Measurements from ENCODE around the gene FHOD1.

The FHOD1 gene

DNA sequence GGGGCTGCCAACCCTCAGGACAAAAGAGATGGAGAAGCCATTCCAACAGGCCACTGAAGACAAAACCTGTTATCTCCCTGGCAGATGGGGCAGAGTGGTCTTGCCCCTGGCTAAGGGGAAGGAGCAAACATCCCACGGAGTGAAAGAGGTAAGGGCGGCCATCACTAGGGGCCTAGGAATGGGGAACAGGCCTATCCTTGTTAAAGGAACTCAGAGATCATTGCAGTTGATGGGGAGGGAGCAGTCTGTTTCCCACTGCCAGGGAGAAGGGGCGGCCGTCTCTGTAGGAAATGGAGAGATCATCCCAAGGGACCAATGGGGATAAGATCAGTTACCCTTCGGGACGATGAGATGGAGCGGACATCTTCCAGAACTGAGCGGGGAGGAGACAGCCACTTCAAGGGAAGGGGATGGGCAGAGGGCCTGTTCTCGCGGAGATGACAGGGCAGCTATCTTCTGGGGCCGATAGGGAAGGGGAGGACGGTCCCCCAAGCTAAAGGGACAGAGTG, 20.9 kb downstream of the FHOD1 start:
- TF ChIP-seq POLR2AphosphoS5 (IDR thresholded peaks at IDR 0.05; ENCODE audit: low read depth, low read length) (no peak), TAF1 (IDR thresholded peaks at IDR 0.05; ENCODE audit: borderline replicate concordance, insufficient read depth, low read length) (no peak), SIN3A (IDR thresholded peaks at IDR 0.05; ENCODE audit: borderline replicate concordance, insufficient read depth, low read length) (no peak), REST (IDR thresholded peaks at IDR 0.05; ENCODE audit: insufficient read depth in 1 of 2, low read depth in 2 of 2, low read length in 2 of 2) (no peak), FOXP2 (optimal IDR thresholded peaks at IDR 0.05; ENCODE audit: borderline replicate concordance, extremely low read depth, extremely low read length, insufficient read depth) (no peak)

GRCh38 chr16:67223992-67224391, 23.3 kb downstream of the FHOD1 start:
- no peak for TF ChIP-seq FOXP2 (optimal IDR thresholded peaks at IDR 0.05; ENCODE audit: borderline replicate concordance, extremely low read depth, extremely low read length, insufficient read depth)
- TF ChIP-seq REST (IDR thresholded peaks at IDR 0.05; ENCODE audit: insufficient read depth in 1 of 2, low read depth in 2 of 2, low read length in 2 of 2), result no peak
- no peak for TF ChIP-seq POLR2AphosphoS5 (IDR thresholded peaks at IDR 0.05; ENCODE audit: low read depth, low read length)
- TF ChIP-seq SIN3A (IDR thresholded peaks at IDR 0.05; ENCODE audit: borderline replicate concordance, insufficient read depth, low read length), result no peak
- no peak for TF ChIP-seq TAF1 (IDR thresholded peaks at IDR 0.05; ENCODE audit: borderline replicate concordance, insufficient read depth, low read length)

GRCh38 chr16:67216612-67217490, 30.4 kb downstream of the FHOD1 start:
- no peak for TF ChIP-seq TAF1 (IDR thresholded peaks at IDR 0.05; ENCODE audit: borderline replicate concordance, insufficient read depth, low read length)
- no peak for TF ChIP-seq SIN3A (IDR thresholded peaks at IDR 0.05; ENCODE audit: borderline replicate concordance, insufficient read depth, low read length)
- TF ChIP-seq POLR2AphosphoS5 (IDR thresholded peaks at IDR 0.05; ENCODE audit: low read depth, low read length), result no peak
- TF ChIP-seq FOXP2 (optimal IDR thresholded peaks at IDR 0.05; ENCODE audit: borderline replicate concordance, extremely low read depth, extremely low read length, insufficient read depth), result no peak
- TF ChIP-seq REST (IDR thresholded peaks at IDR 0.05; ENCODE audit: insufficient read depth in 1 of 2, low read depth in 2 of 2, low read length in 2 of 2), result no peak

GRCh38 chr16:67215706-67216105, 31.6 kb downstream of the FHOD1 start:
- TF ChIP-seq FOXP2 (optimal IDR thresholded peaks at IDR 0.05; ENCODE audit: borderline replicate concordance, extremely low read depth, extremely low read length, insufficient read depth) (no peak), REST (IDR thresholded peaks at IDR 0.05; ENCODE audit: insufficient read depth in 1 of 2, low read depth in 2 of 2, low read length in 2 of 2) (no peak), POLR2AphosphoS5 (IDR thresholded peaks at IDR 0.05; ENCODE audit: low read depth, low read length) (no peak), TAF1 (IDR thresholded peaks at IDR 0.05; ENCODE audit: borderline replicate concordance, insufficient read depth, low read length) (no peak), SIN3A (IDR thresholded peaks at IDR 0.05; ENCODE audit: borderline replicate concordance, insufficient read depth, low read length) (no peak)

All from PFSK-1 (cell line).